ENCODE measurements around the gene CWC15. TPM values are rescaled to one million over a fixed set of nuclear protein-coding genes. Genes with fewer than 3 reads are reported as not detected.

Gene CWC15
- polyA plus RNA-seq, 1 of the 3 experiments (the other 2 are of a cell fraction): 27.0 TPM

GRCh38 chr11:94912806-94913205, 60.5 kb downstream of the CWC15 start:
- no peaks in the 10 kb centered on the region for H3F3A ChIP-seq (replicated peaks; ENCODE audit: insufficient read depth)
- no peaks in the 10 kb centered on the region for H3K36me3 ChIP-seq (replicated peaks in 1 of 2; ENCODE audit: control insufficient read depth in 1 of 2, insufficient read depth in 2 of 2, low read length in 1 of 2)
- DNase-seq: no peak
- no peaks in the 10 kb centered on the region for H3K27me3 ChIP-seq (ENCODE audit: insufficient read depth)
- CTCF ChIA-PET: no interaction called here
- no peaks in the 10 kb centered on the region for H3K9me2 ChIP-seq
- H4K20me1 ChIP-seq (ENCODE audit: insufficient read depth): no peaks in the 10 kb centered on the region
- TF ChIP-seq MXI1 (IDR thresholded peaks at IDR 0.05; ENCODE audit: low read depth, low read length) (no peak), FOSL2 (IDR thresholded peaks at IDR 0.05; ENCODE audit: borderline replicate concordance, low read depth) (no peak), EZH2phosphoT487 (IDR thresholded peaks at IDR 0.05; ENCODE audit: borderline replicate concordance, low read depth) (no peak), CTCF (IDR thresholded peaks at IDR 0.05) (no peak), TCF12 (IDR thresholded peaks at IDR 0.05) (no peak), SIN3A (IDR thresholded peaks at IDR 0.05; ENCODE audit: borderline replicate concordance, low read depth, low read length) (no peak), GATA2 (CRISPR knock-in tag; IDR thresholded peaks at IDR 0.05) (no peak), FOXJ3 (CRISPR knock-in tag; IDR thresholded peaks at IDR 0.05) (no peak), MEF2A (IDR thresholded peaks at IDR 0.05; ENCODE audit: borderline replicate concordance, low read depth) (no peak), GABPA (IDR thresholded peaks at IDR 0.05; ENCODE audit: low read depth) (no peak), CHD2 (IDR thresholded peaks at IDR 0.05; ENCODE audit: low read length, partially characterized antibody) (no peak), TAF1 (IDR thresholded peaks at IDR 0.05; ENCODE audit: borderline replicate concordance, low read depth, low read length) (no peak), NFIC (IDR thresholded peaks at IDR 0.05; ENCODE audit: borderline replicate concordance) (no peak), RCOR1 (IDR thresholded peaks at IDR 0.05; ENCODE audit: low read length) (no peak), NRF1 (IDR thresholded peaks at IDR 0.05; ENCODE audit: low read depth, low read length) (no peak)
- TF ChIP-seq, protein P1, sequence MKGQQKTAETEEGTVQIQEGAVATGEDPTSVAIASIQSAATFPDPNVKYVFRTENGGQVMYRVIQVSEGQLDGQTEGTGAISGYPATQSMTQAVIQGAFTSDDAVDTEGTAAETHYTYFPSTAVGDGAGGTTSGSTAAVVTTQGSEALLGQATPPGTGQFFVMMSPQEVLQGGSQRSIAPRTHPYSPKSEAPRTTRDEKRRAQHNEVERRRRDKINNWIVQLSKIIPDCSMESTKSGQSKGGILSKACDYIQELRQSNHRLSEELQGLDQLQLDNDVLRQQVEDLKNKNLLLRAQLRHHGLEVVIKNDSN (IDR thresholded peaks at IDR 0.05; ENCODE audit: borderline replicate concordance, low read depth): no peak
- no peak overlapping the region for H3K9ac ChIP-seq
- H3K4me3 ChIP-seq (ENCODE audit: low read depth in 2 of 2, low read length in 1 of 2): no peak overlapping the region
- 95% methylated on average over 9 of the region's 9 CpGs for WGBS (ENCODE audit: low lambda C conversion rate)
- H3K4me1 ChIP-seq (ENCODE audit: control insufficient read depth in 1 of 2, insufficient read depth in 2 of 2, low read depth in 1 of 2, low read length in 1 of 2): no peaks in the 10 kb centered on the region; a peak in 1 of 4 replicates
- H3K9me3 ChIP-seq: no peaks in the 10 kb centered on the region
- no peak overlapping the region for H2AFZ ChIP-seq (ENCODE audit: low read depth)
- POLR2A ChIA-PET: no interaction called here
- H3K79me2 ChIP-seq (ENCODE audit: insufficient read depth): no peaks in the 10 kb centered on the region
- H3K4me2 ChIP-seq: no peak overlapping the region
- H3K27ac ChIP-seq (ENCODE audit: low read depth in 2 of 2, low read length in 1 of 2): no peak overlapping the region

Other genes with a start within 250 kb of the CWC15 start
- gene AMOTL1, start 205.2 kb downstream of the CWC15 start, polyA plus RNA-seq (2012; rRNA removed): 10.7 and 11.7 TPM in 2 replicates
- 1.1 and 1.2 TPM in 2 replicates for gene KDM4D, start 153 bp upstream of the CWC15 start, polyA plus RNA-seq (2012; rRNA removed)
- gene KDM4E, start 51.7 kb upstream of the CWC15 start, polyA plus RNA-seq (2012; rRNA removed): 0.02 TPM in 1 of 2 replicates, not detected in the other
- gene KDM4F, start 75.9 kb upstream of the CWC15 start, polyA plus RNA-seq (2012; rRNA removed): not detected in 2 replicates
- 25.4 and 27.3 TPM in 2 replicates for gene SRSF8, start 93.4 kb upstream of the CWC15 start, polyA plus RNA-seq (2012; rRNA removed)
- gene ENDOD1, start 116.3 kb upstream of the CWC15 start, polyA plus RNA-seq (2012; rRNA removed): 15.0 and 18.4 TPM in 2 replicates